NCI-H226 (cell line): ENCODE data around the gene MYOG.

ENCODE experiments used
- DNase-seq: peaks from one replicate; pipeline ENCODE4 v3.0.0-alpha.2; 2015

The MYOG gene

DNA sequence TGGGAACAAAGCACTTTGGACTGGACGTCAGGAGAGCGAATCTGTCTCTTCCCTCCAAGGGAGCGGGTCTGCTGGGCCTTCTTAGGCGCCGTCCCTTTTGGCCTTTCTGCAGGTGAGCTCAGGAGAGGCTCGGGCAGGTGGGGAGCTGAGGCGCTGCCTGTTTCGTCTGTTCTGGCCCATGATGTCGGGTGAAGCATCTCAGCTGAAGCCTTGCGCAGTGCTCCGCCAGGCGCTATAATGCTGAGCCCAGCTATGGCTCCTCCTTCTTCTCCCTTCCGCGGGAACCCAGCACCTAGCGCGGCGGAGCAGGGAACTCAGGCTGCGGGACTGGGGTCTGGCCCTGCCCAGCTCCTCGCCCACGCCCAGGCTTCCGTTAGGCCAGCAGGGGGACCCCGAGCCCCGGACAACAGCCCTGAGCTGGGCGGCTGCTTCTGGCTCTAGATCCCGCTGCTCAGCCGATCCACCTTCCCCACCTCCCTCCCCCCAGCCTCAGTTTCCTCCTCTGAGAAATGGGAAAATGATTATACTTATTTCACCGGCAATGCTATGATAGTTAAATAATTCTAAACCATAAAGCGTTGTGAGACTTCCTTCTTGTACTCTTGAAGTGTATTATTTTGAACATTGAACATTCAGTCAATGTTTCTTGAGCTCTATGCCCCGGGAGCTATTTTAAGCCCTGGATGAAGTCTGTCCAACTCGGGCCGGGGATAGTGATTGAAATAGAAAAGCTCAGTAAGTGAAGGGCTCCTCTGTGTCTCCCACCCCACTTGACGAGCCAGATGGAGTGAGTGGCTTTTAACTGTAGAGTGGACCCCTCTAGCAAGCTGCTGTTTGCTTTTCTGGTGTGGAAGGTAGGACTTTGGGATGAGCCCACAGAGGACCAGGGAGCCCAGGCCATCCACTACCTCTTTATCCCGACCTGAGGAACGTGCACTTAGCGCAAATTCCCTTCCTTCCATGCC is 32.1 kb upstream of the MYOG start:
- peak; percentile 35 for DNase-seq

DNA sequence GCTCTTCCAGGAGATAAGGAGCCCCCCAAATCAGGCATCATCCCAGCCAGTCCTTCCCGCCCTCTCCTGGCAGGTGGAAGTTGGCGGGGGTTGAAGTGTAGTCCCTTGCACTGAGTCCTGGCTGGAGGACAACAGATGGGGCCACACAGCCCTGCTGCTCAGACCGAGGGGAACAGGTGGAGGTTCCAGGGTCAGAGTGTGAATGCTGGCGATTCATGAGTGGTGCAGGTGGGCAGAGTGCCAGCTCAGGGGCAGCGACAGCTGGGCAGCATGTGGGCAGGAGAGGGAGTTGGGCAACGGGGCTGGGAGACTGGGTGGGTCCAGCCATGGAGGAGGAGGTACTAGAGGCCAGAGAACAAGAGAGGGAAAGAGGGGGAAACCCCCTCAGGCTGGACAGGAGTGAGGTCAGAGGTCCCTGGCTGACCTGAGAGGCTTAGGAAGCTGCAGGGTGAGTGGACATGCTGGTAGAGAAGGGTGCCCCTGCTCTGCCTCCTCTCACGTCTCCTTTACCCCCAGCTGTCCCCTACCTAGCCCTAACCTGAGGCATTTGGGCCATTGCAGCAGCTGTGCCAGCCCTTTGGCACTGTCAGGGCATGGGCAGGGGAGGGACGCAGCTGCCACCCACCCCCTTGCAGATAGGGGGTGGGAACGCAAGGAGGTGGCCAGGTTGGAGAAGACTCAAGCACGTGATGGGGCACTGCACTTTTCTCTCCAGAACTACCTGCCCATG is 30.4 kb upstream of the MYOG start:
- no peak for DNase-seq

DNA sequence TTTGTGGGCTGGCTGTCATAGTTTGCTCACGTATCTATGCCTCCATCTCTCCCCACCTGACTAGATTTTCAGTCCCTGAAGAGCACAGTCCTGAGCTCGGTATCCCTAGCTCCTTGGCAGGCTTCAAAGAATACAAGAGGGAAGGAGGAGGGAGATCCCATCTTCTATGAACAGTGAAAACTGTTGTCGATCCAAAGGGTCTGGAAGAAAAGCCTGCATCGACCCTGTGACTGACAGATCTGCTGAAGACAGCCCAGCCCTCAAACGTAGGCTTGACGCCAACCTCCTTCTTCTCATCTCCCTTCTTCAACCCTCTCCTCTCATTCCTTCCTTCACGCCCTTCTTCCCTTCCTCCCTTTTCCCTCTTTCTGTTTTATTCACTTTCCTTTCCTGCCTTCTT is 28.4 kb upstream of the MYOG start:
- no peak for DNase-seq

DNA sequence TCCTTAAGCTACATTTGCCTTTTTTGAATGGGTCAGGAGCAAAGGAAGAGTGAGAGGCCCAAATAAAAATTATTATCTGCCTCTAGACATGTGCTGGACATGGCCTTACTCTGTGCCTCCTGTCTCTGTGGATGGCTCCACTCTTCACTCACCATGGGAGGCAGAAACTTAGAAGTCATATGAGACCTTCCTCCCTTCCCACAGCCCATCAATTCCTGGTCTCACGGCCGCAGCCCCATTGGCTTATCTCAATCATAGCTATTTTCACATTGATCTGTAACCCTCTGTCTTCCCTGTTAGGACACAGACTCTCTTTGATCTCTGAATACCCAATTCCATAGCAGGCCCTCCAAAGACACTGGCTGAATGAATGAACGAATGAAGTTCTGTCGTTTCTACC is 27.5 kb upstream of the MYOG start:
- no peak for DNase-seq

DNA sequence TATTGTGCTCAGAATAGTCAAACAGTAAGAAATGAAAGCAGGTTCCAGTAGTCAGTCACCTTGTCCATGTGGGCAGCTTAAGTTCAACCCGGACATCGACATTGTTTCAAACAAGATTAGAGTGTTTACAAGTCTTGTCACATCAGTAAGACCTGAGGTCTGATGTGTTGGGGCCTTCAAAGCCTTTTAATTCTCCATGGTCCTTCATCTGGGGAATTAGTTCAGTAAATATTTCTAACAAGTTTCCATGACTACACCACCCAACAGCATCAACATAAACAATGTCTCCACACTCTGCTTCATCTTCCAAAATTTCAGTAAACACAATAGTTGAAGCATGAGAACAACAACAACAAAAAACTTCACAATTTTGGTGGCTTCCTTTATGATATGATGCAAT is 26.7 kb upstream of the MYOG start:
- no peak for DNase-seq

DNA sequence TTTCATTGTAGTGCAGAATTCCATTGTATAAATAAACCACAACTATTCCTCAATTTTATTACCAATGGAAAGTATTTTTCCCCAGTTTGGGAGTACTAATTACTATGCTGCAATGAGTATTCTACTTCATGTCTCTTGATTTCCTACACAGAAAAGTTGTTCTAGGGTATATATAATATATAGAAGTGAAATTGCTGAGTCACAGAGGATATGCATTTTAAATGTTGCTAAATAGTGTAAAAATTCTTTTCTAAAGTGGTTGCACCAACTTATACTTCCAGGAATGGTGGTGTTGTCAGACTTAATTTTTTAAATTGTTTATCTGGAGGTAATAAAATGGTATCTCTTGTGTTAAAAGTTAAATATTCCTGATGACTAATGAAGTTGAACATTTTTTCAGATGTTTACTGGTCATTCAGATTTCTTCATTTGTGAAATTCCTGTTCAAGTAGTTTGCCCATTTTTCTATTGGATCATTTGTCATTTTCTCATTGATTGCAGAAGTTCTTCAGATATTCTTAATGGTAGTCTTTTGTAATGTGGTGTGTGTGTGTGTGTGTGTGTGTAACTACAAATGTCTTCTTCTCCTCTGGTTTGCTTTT is 19.1 kb upstream of the MYOG start:
- no peak for DNase-seq

DNA sequence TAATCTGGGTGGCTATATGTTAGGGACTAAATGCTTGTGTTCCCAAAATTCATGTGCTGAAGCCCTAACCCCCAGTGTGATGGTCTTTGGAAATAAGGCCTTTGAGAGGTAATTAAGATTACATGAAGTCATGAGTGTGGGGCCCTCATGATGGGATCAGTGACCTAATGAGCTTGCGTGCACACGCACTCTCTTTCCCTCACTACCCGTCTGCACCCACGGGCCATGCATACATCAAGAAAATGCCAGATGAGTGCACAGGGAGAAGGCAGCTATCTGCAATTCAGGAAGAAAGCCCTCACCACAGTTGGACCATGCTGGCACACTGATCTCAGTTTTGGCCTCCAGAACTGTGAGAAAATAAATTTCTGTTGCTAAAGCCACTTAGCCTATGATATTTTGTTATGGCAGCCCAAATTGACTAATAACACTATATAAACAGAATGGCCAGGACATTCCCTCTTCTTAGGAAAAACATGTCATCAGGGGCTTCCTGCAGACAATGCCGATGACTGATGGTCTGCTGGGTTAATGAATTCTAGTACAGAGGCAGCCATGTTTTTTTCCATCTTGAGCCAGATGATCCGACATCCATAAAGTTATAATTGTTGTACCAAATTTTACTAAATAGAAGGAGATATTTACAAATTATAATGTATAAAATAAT is 18.1 kb upstream of the MYOG start:
- DNase-seq = no peak

DNA sequence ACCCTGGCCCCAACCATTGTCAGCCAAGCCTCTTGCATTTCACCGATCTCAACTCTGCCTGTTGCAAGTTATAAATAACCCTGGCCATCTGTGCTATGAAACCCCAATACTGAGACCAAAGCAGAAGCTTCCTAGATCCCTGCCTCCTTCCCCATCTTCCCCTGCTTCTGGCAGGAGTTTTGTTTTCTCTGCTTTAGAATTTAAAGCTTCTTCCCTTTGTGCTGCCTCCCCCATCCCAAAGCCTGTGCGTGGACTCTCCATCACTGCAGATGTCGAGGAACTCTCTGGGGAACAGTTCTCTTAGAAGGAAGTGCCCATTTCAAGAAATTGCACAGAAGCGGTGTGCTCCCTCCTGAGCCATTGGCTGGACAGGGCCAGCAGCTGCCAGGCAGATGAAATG is 17.4 kb upstream of the MYOG start:
- DNase-seq = no peak

DNA sequence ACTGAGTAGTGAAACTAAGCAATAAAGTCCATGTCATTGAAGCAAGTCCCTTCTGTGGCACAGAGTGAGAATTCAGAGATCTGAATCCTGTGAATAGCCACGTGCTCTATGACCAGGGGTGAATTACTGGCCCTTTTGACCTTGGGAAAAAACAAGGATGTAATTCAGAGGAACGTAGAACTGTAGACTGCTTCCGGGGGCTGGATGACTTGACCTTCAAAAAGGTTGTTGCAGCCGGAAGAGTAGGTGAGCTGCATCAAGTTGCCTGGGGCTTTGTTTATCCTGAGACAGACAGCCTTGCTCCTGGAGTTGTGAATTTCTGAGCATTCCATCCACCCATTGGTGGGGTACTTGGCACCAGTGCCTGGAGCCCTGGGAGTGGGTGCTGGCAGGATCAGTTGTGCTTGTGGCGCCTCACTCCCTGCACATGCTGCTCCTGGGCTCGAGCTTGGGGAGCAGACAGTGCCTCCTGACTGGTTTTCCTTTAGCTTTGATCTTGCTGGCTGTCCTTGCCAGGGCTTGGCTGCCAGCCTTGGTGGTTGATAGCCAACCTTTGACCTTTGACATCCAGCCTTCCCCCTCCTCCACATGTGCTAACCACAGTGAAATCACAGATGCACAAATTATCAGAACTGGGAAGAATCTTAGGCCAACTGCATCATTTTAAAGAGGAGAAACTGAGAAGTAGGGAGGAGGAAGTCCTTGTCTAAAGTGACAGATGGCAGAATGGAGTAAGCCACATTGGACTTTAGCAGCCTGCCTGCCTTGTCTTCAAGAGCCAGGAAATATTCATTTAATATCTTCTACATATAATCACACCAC is 16.2 kb upstream of the MYOG start:
- DNase-seq = no peak

DNA sequence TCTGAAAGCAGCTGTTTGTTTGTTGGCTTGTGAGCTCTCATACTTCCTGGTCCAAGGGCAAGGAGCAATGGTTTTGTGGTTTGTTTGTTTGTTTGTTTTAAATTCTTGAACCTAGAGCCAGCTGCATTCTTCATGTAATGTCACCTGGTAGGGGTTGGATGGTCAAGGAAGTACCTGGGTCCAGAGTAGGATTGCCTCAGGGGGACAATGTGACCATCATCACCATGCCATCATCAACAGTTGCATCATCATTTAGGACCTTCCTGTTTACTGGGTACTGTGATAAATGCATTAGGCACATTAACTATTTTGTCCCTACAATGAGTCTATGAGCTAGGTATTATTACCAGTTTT is 14.7 kb upstream of the MYOG start:
- DNase-seq = no peak

DNA sequence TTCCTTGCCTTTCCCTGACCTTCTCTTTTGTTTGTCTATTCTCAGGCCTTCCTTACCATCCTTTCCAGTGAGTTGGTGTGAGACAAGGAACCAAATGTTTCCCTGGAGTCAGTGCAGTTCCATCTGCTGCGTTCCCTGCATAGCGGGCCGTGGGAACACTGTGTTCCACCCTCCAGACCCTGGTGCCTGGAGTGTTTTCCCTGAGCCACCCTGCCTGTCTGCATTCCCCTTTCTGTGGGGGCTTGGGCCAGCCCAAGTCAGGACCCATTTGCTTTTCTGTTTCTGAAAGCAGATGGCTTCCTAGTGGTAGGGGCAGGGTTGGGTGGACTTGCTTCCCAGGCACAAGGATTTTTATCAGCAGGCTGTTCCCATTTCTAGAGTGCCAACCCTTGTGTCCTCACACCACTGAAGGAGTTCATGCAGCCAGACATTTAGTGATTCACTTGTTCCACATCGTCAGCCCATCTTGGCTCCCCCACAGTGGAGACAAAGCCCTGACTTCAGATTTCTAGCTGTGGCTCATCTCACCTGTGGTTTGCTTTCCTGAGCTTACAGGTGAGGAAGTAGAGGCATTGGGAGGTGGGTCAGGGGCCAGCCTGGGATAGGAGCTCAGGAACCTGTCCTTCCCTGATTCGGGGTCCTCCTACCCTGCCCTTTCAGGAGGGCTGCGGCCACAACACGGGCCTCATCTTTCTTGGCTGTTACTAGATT is 14.1 kb upstream of the MYOG start:
- no peak for DNase-seq

DNA sequence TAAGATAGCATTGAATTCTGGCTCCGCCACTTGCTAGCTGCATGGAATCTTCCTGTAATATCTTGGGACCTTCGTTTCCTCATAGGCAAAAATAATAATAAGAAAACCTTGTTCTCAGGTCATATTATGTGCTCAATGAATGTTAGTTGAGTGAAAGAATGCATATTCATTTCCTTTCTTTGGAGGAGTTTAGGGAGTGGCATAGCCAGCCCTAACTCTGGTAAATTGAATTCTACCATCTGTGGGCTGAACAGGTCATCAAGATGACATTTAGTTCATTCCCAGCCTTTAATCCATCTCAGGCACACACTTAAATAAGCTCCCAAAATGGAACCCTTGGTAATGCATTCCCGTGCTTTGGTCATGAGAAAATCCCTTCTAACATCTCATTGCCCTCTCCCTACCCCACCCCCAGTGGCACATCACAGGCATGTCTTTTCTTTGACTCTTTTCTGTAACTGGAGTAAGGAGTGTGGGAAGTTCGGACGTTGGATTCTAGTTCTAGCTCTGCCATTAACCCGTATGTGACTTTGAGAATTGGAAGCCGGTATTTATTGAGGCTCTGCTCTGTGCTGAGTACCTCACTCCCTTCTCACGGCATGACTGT is 13.2 kb upstream of the MYOG start:
- DNase-seq = no peak

DNA sequence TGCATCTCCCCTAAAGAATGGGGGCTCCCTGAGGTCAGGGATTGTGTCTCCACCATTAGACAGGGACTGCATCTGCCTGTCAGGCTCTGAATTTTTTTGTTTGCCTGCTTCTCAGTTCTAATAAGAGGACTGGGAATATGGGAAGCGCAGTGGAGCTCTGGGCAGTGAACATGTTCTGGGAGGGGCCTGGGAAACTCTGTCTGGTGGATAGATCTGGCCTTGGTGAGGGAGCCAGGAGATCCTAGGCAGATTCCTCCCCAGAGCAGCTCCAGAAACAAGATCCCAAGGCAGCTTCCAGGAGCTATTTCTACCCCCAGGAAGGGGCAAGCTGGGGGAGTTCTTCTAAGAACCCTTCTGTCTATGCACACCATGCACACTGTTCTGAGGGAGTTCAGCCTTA is 12.6 kb upstream of the MYOG start:
- no peak for DNase-seq

DNA sequence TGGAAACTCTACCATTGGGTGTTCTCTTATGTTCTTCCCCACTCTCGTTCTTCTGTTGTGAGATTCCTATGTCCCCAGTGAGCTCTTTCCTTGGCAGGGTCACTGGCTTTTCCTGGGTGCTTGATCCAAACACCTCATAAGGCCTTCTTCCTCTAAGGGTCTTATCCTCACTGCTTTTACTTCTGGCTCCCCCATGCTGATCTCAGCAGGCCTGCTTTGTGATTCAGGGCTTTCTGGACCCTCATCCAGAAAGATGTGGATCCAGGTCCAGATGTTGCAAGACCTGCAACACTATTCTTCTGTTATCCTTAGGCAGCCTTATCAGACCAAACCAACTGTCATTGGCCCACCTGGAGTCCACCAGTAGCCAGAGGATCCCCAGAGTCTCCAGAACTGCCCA is 11.2 kb upstream of the MYOG start:
- DNase-seq = no peak

DNA sequence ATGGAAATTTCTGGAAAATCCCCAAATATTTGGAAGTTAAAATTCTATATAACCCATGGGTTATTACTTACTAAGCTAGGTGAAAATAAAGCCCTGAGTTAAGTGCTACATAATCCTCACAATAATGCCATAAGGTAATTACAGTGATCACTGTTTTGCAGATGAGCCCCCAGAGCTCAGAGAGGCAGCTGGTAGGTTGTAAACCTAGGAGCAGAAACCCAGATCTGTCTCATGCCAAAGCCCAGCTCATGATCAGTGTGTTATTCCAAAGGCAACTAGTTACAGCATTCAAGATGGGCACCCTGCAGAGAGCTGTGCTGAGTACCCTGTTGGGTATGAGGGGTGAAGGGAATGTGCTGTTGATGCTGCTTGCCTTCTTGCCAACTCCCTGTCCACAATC is 10.8 kb upstream of the MYOG start:
- no peak for DNase-seq

DNA sequence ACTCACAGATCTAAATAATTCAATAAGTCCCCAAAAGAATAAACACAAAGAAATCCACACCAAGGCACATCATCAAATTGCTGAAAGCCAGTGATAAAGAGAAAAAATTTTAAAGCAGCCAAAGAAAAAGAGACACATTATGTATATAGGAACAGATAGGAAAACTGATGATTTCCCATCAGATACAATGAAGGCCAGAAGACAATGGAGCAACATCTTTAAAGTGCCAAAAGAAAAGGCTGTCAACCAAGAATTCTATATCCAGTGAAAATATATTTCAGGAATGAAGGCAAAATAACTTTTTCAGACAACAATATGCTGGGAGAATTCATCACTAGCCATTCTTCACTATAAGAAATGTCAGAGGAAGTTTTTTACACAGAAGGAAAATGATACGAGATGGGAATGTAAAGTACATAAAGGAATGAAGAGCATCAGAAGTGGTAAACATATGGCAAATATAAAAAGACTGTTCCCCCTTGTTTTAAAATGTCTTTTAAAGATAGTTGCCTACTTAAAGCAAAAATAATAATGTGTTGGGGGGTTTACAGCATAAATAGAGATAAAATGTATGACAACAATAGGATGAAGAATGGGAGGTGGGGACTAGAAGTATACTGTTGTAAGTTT is 9.4 kb upstream of the MYOG start:
- no peak for DNase-seq

DNA sequence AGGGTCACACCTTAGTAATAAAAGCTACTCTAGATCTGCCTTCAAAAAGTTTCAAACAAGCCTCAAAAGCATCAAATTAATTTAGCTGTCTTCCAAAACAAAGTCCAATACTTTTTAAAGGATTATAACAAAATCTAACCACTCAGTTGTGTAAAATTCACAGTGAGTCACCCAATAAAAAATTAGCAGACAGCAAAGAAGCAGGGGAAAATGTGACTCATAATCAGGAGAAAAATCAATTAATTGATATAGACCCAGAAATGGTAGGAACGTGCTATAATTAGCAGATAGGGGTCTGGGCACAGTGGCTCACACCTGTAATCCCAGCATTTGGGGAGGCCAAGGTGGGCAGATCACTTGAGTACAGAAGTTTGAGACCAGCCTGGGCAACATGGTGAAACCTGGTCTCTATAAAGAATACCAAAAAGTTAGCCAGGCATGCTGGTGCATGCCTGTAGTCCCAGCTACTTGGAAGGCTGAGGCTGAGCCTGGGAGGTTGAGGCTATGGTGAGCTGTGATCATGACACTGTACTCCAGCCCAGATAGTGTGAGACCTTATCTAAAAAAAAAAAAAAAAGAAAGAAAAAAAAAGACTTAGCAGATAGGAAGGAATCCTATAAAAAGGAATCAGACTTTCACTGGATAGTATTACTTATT is 8.1 kb upstream of the MYOG start:
- no peak for DNase-seq

DNA sequence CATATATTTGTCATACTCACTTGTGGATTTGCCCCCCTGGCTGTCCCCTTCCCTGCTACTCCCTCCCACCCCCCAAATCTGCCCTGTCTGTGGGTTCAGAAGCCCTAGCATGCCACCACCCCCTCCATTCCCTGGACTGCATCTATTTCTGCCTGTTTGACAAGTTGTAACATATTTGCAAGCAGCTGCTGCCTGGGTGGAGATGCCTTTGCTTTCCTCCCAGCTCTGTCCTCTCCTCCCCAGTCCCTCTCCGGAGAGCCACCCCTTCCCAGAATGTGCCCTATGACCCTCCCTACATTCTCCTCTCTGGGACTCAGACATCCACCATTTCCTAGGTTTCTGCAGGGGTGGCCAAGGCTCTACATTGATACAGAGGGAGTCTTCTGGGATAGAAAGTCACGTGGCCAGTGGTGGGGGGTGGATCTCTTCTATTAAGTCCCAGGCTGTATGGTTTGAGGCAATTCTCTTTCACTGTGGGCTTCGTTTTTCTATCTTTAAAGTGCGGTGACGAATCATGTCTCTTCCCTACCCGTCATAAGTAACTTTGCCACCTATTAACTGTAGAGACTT is 6.0 kb upstream of the MYOG start:
- DNase-seq = no peak

DNA sequence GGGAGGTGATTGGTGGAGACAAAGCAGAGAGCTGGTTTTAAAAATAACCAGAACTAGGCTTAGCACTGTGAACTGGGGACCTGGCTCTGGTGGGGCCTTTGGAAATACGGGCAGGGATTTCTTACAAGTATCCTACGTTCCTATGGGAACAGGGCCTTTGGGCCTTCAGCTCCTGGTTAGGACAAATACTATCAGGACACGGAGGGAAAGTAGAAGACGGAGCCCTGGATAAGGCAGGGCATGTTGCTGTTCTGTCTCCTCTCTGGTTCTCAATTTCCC is 5.3 kb upstream of the MYOG start:
- no peak for DNase-seq
